HepG2 (cell line): ENCODE data around the gene PLEKHN1. TPM values are rescaled to one million over a fixed set of nuclear protein-coding genes. Genes with fewer than 3 reads are reported as not detected.

ENCODE experiments used
- ELF4 ChIP-seq: sonication (generic); formaldehyde crosslinking; IDR thresholded peaks from 2 replicates; pipeline ENCODE4 v1.5.0; 2020; ENCODE audit warnings: missing genetic modification reagents, mild to moderate bottlenecking, moderate library complexity, borderline replicate concordance
- GMEB1 ChIP-seq: sonication (generic); formaldehyde crosslinking; IDR thresholded peaks from 2 replicates; pipeline ENCODE4 v1.5.1; 2020; ENCODE audit warnings: missing genetic modification reagents, mild to moderate bottlenecking, borderline replicate concordance
- MLLT10 ChIP-seq: sonication (generic); formaldehyde crosslinking; IDR thresholded peaks from 2 replicates; pipeline ENCODE4 v1.4.0; 2020; ENCODE audit warnings: missing genetic modification reagents
- PAWR ChIP-seq: sonication (generic); formaldehyde crosslinking; IDR thresholded peaks from 2 replicates; pipeline ENCODE4 v1.4.0; 2020; ENCODE audit warnings: missing genetic modification reagents, mild to moderate bottlenecking, borderline replicate concordance
- SNAPC2 ChIP-seq: sonication (generic); formaldehyde crosslinking; IDR thresholded peaks from 2 replicates; pipeline ENCODE4 v1.8.1; 2022; ENCODE audit warnings: mild to moderate bottlenecking, missing genetic modification reagents
- YEATS4 ChIP-seq: sonication (generic); formaldehyde crosslinking; IDR thresholded peaks from 2 replicates; pipeline ENCODE4 v1.4.0; 2020; ENCODE audit warnings: missing genetic modification reagents, borderline replicate concordance
- ZNF724P ChIP-seq: sonication (generic); formaldehyde crosslinking; IDR thresholded peaks from 2 replicates; pipeline ENCODE4 v1.8.0; 2022; ENCODE audit warnings: missing genetic modification reagents, borderline replicate concordance
- polyA plus RNA-seq, 8 experiments: library from polyadenylated mRNA; depleted of rRNA in 3 of 8; stranded (reverse) in 7 of 8; unstranded in 1 of 8; fragments of >200 nt; fragmentation: Illumina TruSeq in 4 of 8; extraction: Trizol in 4 of 8; gene quantifications; 2 replicates each; pipeline versions ENCODE4 v1.2.1 to v1.2.3, GENCODE V29; 2011 to 2016; ENCODE audit warnings: low read depth in 4 of 8, missing spikeins in 1 of 8, mixed read lengths in 1 of 8; ENCODE audit not compliant: insufficient read depth in 1 of 8
- total RNA-seq, 5 experiments: library from RNA; depleted of rRNA; stranded (reverse); fragments of >200 nt; fragmentation: Illumina TruSeq; extraction: Trizol; gene quantifications; 2 replicates each; pipeline ENCODE4 v1.2.3, GENCODE V29; 2016; ENCODE audit warnings: low read depth in 1 of 5
- TF ChIP-seq, protein P1 (sequence below): IDR thresholded peaks from 2 replicates; pipeline ENCODE4 v1.6.1; 2016; ENCODE audit warnings: missing compliant biosample characterization, missing genetic modification reagents, borderline replicate concordance
- TF ChIP-seq, protein P2 (sequence below): sonication (generic); formaldehyde crosslinking; IDR thresholded peaks from 2 replicates; pipeline ENCODE4 v1.4.0; 2020; ENCODE audit warnings: missing genetic modification reagents

The PLEKHN1 gene
- total and polyA plus RNA-seq, 2 of the 13 experiments (the other 11 are each of a cell fraction or from before 2014, with no cell fraction given), result 0.42 to 0.58 TPM

GRCh38 chr1:966135-966703, at the start of gene PLEKHN1 (continued):
- TF ChIP-seq, protein P1, sequence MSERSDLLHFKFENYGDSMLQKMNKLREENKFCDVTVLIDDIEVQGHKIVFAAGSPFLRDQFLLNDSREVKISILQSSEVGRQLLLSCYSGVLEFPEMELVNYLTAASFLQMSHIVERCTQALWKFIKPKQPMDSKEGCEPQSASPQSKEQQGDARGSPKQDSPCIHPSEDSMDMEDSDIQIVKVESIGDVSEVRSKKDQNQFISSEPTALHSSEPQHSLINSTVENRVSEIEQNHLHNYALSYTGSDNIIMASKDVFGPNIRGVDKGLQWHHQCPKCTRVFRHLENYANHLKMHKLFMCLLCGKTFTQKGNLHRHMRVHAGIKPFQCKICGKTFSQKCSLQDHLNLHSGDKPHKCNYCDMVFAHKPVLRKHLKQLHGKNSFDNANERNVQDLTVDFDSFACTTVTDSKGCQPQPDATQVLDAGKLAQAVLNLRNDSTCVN (CRISPR knock-in tag), result no peak
- TF ChIP-seq PAWR (CRISPR knock-in tag) (no peak), ZNF724P (CRISPR knock-in tag) (0 out of 2 replicates have a peak, but pooled peaks have one; percentile 21), MLLT10 (CRISPR knock-in tag) (no peak), SNAPC2 (CRISPR knock-in tag) (peak; percentile 69; the same call in 1 of the 2 replicates), ELF4 (CRISPR knock-in tag) (no peak), YEATS4 (peak; percentile 59; the same call in 1 of the 2 replicates), GMEB1 (CRISPR knock-in tag) (no peak)
- TF ChIP-seq, protein P2, sequence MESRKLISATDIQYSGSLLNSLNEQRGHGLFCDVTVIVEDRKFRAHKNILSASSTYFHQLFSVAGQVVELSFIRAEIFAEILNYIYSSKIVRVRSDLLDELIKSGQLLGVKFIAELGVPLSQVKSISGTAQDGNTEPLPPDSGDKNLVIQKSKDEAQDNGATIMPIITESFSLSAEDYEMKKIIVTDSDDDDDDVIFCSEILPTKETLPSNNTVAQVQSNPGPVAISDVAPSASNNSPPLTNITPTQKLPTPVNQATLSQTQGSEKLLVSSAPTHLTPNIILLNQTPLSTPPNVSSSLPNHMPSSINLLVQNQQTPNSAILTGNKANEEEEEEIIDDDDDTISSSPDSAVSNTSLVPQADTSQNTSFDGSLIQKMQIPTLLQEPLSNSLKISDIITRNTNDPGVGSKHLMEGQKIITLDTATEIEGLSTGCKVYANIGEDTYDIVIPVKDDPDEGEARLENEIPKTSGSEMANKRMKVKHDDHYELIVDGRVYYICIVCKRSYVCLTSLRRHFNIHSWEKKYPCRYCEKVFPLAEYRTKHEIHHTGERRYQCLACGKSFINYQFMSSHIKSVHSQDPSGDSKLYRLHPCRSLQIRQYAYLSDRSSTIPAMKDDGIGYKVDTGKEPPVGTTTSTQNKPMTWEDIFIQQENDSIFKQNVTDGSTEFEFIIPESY (CRISPR knock-in tag), result no peak
